Measurements from ENCODE around the gene BCL7A.

Gene BCL7A

DNA sequence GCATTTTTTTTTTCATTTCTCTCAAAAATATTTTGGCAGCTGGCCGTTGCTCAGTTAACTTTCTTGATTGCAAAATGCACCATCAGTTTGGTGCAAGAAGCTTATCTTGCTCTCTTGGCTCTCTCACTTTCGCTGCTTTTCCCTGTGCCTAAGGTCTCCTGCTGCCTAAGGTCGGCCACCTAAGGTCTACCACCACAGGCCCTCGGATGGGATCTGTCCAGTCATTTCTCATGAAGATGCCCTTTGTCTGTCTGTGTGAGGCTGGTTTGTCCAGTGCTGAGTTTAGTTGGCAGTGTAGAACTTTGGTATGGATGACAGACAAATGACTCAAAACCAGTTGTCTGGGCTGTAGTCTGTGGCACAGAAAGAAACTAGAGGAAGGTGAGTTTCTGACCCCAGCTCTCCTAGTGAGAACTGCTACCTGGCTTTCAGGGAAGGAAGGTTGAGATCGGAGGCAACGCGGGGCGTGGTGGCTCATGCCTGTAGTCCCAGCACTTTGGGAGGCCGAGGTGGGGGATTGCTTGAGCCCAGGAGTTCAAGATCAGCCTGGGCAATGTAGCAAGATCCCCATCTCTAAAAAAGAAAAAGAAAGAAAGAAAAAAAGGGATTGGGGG lies 59.5 kb downstream of the BCL7A start:
- Histone ChIP-seq H3K4me3 (ENCODE audit: low read depth, low read length, poor library complexity, severe bottlenecking) (peak overlapping the region; percentile 76), H3F3A (ENCODE audit: insufficient read depth, low read length) (no peaks in the 10 kb centered on the region; the same call in 1 of the 2 replicates)
- TF ChIP-seq, protein P1, sequence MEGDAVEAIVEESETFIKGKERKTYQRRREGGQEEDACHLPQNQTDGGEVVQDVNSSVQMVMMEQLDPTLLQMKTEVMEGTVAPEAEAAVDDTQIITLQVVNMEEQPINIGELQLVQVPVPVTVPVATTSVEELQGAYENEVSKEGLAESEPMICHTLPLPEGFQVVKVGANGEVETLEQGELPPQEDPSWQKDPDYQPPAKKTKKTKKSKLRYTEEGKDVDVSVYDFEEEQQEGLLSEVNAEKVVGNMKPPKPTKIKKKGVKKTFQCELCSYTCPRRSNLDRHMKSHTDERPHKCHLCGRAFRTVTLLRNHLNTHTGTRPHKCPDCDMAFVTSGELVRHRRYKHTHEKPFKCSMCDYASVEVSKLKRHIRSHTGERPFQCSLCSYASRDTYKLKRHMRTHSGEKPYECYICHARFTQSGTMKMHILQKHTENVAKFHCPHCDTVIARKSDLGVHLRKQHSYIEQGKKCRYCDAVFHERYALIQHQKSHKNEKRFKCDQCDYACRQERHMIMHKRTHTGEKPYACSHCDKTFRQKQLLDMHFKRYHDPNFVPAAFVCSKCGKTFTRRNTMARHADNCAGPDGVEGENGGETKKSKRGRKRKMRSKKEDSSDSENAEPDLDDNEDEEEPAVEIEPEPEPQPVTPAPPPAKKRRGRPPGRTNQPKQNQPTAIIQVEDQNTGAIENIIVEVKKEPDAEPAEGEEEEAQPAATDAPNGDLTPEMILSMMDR (IDR thresholded peaks at IDR 0.05; ENCODE audit: low read length): no peak
- no peak for TF ChIP-seq EZH2 (IDR thresholded peaks at IDR 0.05; ENCODE audit: borderline replicate concordance, low read length)

DNA sequence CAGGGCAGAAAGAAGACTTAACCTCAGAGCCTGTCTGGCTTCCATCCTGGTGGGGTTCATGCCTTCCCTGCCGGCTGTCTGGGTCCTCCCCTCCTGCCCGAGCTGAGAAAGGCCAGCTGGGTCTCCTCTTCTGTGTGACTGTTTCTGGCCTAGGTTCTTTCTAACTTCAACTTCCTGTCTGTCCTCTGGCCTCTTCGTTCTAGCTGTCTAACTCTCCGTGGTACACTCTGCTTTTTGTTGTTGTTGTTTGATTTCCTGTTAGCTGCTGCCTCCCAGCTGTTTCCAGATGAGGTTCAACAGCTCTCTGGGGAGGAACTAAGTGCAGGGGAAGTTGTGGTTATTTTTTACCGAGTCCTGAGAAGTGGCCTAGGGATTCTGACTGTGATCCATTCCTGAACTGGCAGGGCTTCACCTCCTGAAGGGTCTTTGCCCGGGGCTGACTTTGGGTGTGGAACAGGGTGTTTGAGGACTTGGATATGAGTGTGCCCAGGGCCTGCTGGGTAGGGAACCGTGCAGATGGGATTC lies 60.1 kb downstream of the BCL7A start:
- Histone ChIP-seq H3K27ac (ENCODE audit: low read depth, low read length, poor library complexity, severe bottlenecking) (peak overlapping the region; percentile 67), H3K4me1 (ENCODE audit: insufficient read depth, low read length, severe bottlenecking) (peaks cover 57% of the 10 kb centered on the region), H3K9me2 (ENCODE audit: low read depth, low read length) (no peaks in the 10 kb centered on the region), H3K4me2 (ENCODE audit: low read length) (peak overlapping the region; percentile 92), H3K27me3 (ENCODE audit: insufficient read depth, low read length) (no peaks in the 10 kb centered on the region), H3F3A (ENCODE audit: insufficient read depth, low read length) (no peaks in the 10 kb centered on the region; the same call in 1 of the 2 replicates), H3K36me3 (ENCODE audit: insufficient read depth, low read length) (peaks cover 15% of the 10 kb centered on the region), H3K9ac (ENCODE audit: low read length) (no peak overlapping the region; the same call in 1 of the 2 replicates), H3K9me3 (ENCODE audit: low read length) (no peaks in the 10 kb centered on the region), H3K4me3 (ENCODE audit: low read depth, low read length, poor library complexity, severe bottlenecking) (peak overlapping the region; percentile 76), H4K20me1 (ENCODE audit: insufficient read depth, low read length) (no peaks in the 10 kb centered on the region), H2AFZ (ENCODE audit: low read length) (no peak overlapping the region), H3K79me2 (ENCODE audit: insufficient read depth, low read length) (0 out of 2 replicates have a peak, but pooled peaks cover 5% of the 10 kb centered on the region)
- TF ChIP-seq, protein P1 (IDR thresholded peaks at IDR 0.05; ENCODE audit: low read length): no peak
- TF ChIP-seq EZH2 (IDR thresholded peaks at IDR 0.05; ENCODE audit: borderline replicate concordance, low read length): no peak

More for the DNA sequence above, 59.5 kb downstream of the BCL7A start:
- Histone ChIP-seq H3K27me3 (ENCODE audit: insufficient read depth, low read length) (no peaks in the 10 kb centered on the region), H3K9ac (ENCODE audit: low read length) (peak overlapping the region; percentile 26; the same call in 1 of the 2 replicates), H3K9me2 (ENCODE audit: low read depth, low read length) (no peaks in the 10 kb centered on the region), H3K27ac (ENCODE audit: low read depth, low read length, poor library complexity, severe bottlenecking) (peak overlapping the region; percentile 67), H2AFZ (ENCODE audit: low read length) (no peak overlapping the region), H3K36me3 (ENCODE audit: insufficient read depth, low read length) (peaks cover 10% of the 10 kb centered on the region), H3K9me3 (ENCODE audit: low read length) (no peaks in the 10 kb centered on the region), H3K4me1 (ENCODE audit: insufficient read depth, low read length, severe bottlenecking) (peaks cover 57% of the 10 kb centered on the region), H3K4me2 (ENCODE audit: low read length) (peak overlapping the region; percentile 92), H4K20me1 (ENCODE audit: insufficient read depth, low read length) (no peaks in the 10 kb centered on the region), H3K79me2 (ENCODE audit: insufficient read depth, low read length) (0 out of 2 replicates have a peak, but pooled peaks cover 5% of the 10 kb centered on the region)

DNA sequence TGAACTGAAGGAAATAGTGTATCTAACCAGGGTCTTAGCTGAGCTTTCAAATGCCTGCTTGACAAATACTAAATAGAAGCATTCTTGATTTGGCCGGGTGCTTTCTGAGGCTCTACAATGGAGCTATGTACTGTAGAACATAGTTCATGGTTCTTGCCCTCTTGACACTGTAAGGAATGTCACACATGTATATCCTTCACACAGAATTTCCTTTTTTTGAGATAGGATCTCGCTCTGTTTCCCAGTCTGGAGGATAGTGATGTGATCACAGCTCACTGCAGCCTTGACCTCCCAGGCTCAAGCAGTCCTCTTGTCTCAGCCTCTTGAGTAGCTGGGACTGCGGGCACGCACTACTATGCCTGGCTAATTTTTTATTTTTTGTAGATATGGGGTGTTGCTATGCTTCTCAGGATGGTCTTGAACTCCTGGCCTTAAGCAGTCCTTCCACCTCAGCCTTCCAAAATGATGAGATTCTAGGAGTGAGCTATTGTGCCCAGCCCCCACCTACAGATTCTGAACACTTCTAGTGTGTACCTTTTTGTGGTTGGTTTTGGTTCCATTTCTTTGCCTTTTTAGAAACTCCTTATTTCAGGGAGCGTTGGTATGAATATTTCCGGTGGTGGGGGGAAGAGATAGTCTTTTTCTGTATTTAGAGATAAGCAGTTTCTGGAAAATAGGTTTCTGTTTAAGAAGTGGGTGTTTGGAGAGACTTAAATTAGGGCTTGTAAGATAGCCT lies 61.1 kb downstream of the BCL7A start:
- H3K9me2 ChIP-seq (ENCODE audit: low read depth, low read length): no peaks in the 10 kb centered on the region
- no peaks in the 10 kb centered on the region; the same call in 1 of the 2 replicates for H3F3A ChIP-seq (ENCODE audit: insufficient read depth, low read length)
- H3K4me3 ChIP-seq (ENCODE audit: low read depth, low read length, poor library complexity, severe bottlenecking): no peak overlapping the region
- H3K4me2 ChIP-seq (ENCODE audit: low read length): no peak overlapping the region
- H2AFZ ChIP-seq (ENCODE audit: low read length): no peak overlapping the region
- H3K9me3 ChIP-seq (ENCODE audit: low read length): no peaks in the 10 kb centered on the region
- no peaks in the 10 kb centered on the region for H3K27me3 ChIP-seq (ENCODE audit: insufficient read depth, low read length)
- peaks cover 49% of the 10 kb centered on the region for H3K4me1 ChIP-seq (ENCODE audit: insufficient read depth, low read length, severe bottlenecking)
- H3K79me2 ChIP-seq (ENCODE audit: insufficient read depth, low read length): 0 out of 2 replicates have a peak, but pooled peaks cover 5% of the 10 kb centered on the region
- no peaks in the 10 kb centered on the region for H4K20me1 ChIP-seq (ENCODE audit: insufficient read depth, low read length)
- TF ChIP-seq EZH2 (IDR thresholded peaks at IDR 0.05; ENCODE audit: borderline replicate concordance, low read length): no peak
- TF ChIP-seq, protein P1 (IDR thresholded peaks at IDR 0.05; ENCODE audit: low read length): no peak
- peak overlapping the region; percentile 67 for H3K27ac ChIP-seq (ENCODE audit: low read depth, low read length, poor library complexity, severe bottlenecking)
- peaks cover 17% of the 10 kb centered on the region for H3K36me3 ChIP-seq (ENCODE audit: insufficient read depth, low read length)
- no peak overlapping the region; the same call in 1 of the 2 replicates for H3K9ac ChIP-seq (ENCODE audit: low read length)

Measured in OCI-LY1 (cell line).